COR-L47 (cell line): ENCODE results near the gene TBC1D22A.

Source experiments
- DNase-seq: peaks from one replicate; lab custom pipeline; 2025; lab: John Stamatoyannopoulos, UW

The TBC1D22A gene

GRCh38 chr22:46860562-46860961 lies 98.1 kb downstream of the TBC1D22A start:
- no peak for DNase-seq

GRCh38 chr22:46861468-46862367 lies 99.3 kb downstream of the TBC1D22A start:
- no peak for DNase-seq

GRCh38 chr22:46862418-46863324 lies 100.2 kb downstream of the TBC1D22A start:
- no peak for DNase-seq

- no peak for DNase-seq
Measured at GRCh38 chr22:46863794-46864193, 101.3 kb downstream of the TBC1D22A start.

- DNase-seq = no peak
Measured at GRCh38 chr22:46864314-46865051, 102.0 kb downstream of the TBC1D22A start.

- peak; percentile 69 for DNase-seq
Measured at GRCh38 chr22:46865052-46865434, 102.6 kb downstream of the TBC1D22A start.

GRCh38 chr22:46865642-46866041 lies 103.2 kb downstream of the TBC1D22A start:
- no peak for DNase-seq

- no peak for DNase-seq
Measured at GRCh38 chr22:46866591-46866990, 104.1 kb downstream of the TBC1D22A start.

- no peak for DNase-seq
Measured at GRCh38 chr22:46867106-46867505, 104.7 kb downstream of the TBC1D22A start.

- no peak for DNase-seq
Measured at GRCh38 chr22:46869329-46869728, 106.9 kb downstream of the TBC1D22A start.

GRCh38 chr22:46869831-46870441 lies 107.5 kb downstream of the TBC1D22A start:
- DNase-seq = no peak

GRCh38 chr22:46871826-46872225 lies 109.4 kb downstream of the TBC1D22A start:
- DNase-seq = no peak

- no peak for DNase-seq
Measured at GRCh38 chr22:46875089-46875488, 112.6 kb downstream of the TBC1D22A start.

GRCh38 chr22:46876357-46876934 lies 114.0 kb downstream of the TBC1D22A start:
- no peak for DNase-seq

- DNase-seq = no peak
Measured at GRCh38 chr22:46878191-46878948, 115.9 kb downstream of the TBC1D22A start.

GRCh38 chr22:46879083-46879482 lies 116.6 kb downstream of the TBC1D22A start:
- DNase-seq = no peak

GRCh38 chr22:46881373-46882118 lies 119.1 kb downstream of the TBC1D22A start:
- DNase-seq = no peak

- DNase-seq = no peak
Measured at GRCh38 chr22:46883092-46883910, 120.9 kb downstream of the TBC1D22A start.

GRCh38 chr22:46884365-46884764 lies 121.9 kb downstream of the TBC1D22A start:
- no peak for DNase-seq
